HG03558 (cell line): ENCODE measurements around the gene ZNF493.
A peak's percentile ranks its signal among the peaks of the same experiment; 100 is the strongest.

Experiments
- ATAC-seq: cut with Tn5 transposase; IDR thresholded peaks from one replicate; pipeline ENCODE4 v1.9.1; 2021; ENCODE audit warnings: moderate number of reproducible peaks; ENCODE audit not compliant: unreplicated experiment; ENCODE audit errors: extremely low read depth

The ZNF493 gene

GRCh38 chr19:21396893-21397572, at the start of gene ZNF493:
Gene ZNF493 (plus strand): TSS chr19:21397133. CDS start chr19:21397238, 105 bp downstream.
- ATAC-seq: peak; percentile 99

- ATAC-seq: no peak
Observed at GRCh38 chr19:21352830-21353229, 44.1 kb upstream of the ZNF493 start.

- ATAC-seq: peak; percentile 87
Observed at GRCh38 chr19:21358768-21359451, 38.0 kb upstream of the ZNF493 start, which contains the start of gene ZNF738. Gene ZNF738 (plus strand): TSS chr19:21359000. CDS start chr19:21359141, 141 bp downstream.

GRCh38 chr19:21362291-21362690, 34.6 kb upstream of the ZNF493 start:
- ATAC-seq: no peak

- no peak for ATAC-seq
Observed at GRCh38 chr19:21383980-21384582, 12.9 kb upstream of the ZNF493 start.

GRCh38 chr19:21396121-21396520, 812 bp upstream of the ZNF493 start:
- ATAC-seq: no peak

GRCh38 chr19:21398851-21399250, 1.9 kb downstream of the ZNF493 start:
- ATAC-seq: no peak

- ATAC-seq: no peak
Observed at GRCh38 chr19:21402303-21402985, 5.5 kb downstream of the ZNF493 start.

- no peak for ATAC-seq
Observed at GRCh38 chr19:21410166-21410565, 13.2 kb downstream of the ZNF493 start.

GRCh38 chr19:21422244-21422643, 25.3 kb downstream of the ZNF493 start:
- ATAC-seq: no peak

GRCh38 chr19:21423057-21424041, 26.4 kb downstream of the ZNF493 start:
- ATAC-seq: no peak

GRCh38 chr19:21430675-21431074, 33.7 kb downstream of the ZNF493 start:
- no peak for ATAC-seq

- no peak for ATAC-seq
Observed at GRCh38 chr19:21432590-21432989, 35.7 kb downstream of the ZNF493 start.

GRCh38 chr19:21434516-21434915, 37.6 kb downstream of the ZNF493 start:
- ATAC-seq: no peak

- ATAC-seq: no peak
Observed at GRCh38 chr19:21434967-21435544, 38.1 kb downstream of the ZNF493 start.

GRCh38 chr19:21439201-21439751, 42.3 kb downstream of the ZNF493 start:
- ATAC-seq: no peak

GRCh38 chr19:21440321-21440720, 43.4 kb downstream of the ZNF493 start:
- ATAC-seq: no peak

- ATAC-seq: no peak
Observed at GRCh38 chr19:21451187-21451586, 54.3 kb downstream of the ZNF493 start.

GRCh38 chr19:21454901-21455300, 58.0 kb downstream of the ZNF493 start:
- ATAC-seq: no peak
